GM21786 (cell line): ENCODE results near the gene MCTP2.

Source experiments
- ATAC-seq: cut with Tn5 transposase; IDR thresholded peaks from one replicate; pipeline ENCODE4 v1.9.1; 2021; ENCODE audit not compliant: unreplicated experiment

Gene MCTP2

GRCh38 chr15:94336817-94337467 is 105.6 kb downstream of the MCTP2 start:
- no peak for ATAC-seq

- no peak for ATAC-seq
Measured at GRCh38 chr15:94338243-94338846, 107.0 kb downstream of the MCTP2 start.

GRCh38 chr15:94346282-94346681 is 114.9 kb downstream of the MCTP2 start:
- ATAC-seq: no peak

- no peak for ATAC-seq
Measured at GRCh38 chr15:94348084-94348483, 116.7 kb downstream of the MCTP2 start.

DNA sequence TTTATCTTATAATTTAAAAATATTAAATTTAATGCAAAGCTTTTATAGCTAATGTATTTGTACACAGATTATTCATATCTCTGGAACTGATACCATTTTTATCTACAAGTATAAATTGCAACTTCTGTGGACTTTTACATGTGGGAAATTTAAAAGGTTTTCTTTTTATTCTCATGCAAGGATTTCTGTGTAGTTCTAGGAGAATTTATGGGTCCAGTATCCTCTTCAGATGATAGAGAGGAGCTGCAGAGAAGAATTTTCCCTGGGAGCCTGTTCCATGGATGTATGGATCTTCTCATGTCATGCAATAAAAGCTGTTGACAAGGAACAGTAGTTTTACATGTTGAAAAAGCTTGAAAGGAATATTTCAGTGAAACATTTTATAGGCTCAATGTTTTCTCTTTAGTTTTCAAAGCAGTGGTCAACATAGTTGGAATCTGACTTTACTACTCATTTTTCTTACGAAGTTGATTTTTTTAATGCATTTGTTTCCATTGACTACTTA is 119.7 kb downstream of the MCTP2 start:
- no peak for ATAC-seq

DNA sequence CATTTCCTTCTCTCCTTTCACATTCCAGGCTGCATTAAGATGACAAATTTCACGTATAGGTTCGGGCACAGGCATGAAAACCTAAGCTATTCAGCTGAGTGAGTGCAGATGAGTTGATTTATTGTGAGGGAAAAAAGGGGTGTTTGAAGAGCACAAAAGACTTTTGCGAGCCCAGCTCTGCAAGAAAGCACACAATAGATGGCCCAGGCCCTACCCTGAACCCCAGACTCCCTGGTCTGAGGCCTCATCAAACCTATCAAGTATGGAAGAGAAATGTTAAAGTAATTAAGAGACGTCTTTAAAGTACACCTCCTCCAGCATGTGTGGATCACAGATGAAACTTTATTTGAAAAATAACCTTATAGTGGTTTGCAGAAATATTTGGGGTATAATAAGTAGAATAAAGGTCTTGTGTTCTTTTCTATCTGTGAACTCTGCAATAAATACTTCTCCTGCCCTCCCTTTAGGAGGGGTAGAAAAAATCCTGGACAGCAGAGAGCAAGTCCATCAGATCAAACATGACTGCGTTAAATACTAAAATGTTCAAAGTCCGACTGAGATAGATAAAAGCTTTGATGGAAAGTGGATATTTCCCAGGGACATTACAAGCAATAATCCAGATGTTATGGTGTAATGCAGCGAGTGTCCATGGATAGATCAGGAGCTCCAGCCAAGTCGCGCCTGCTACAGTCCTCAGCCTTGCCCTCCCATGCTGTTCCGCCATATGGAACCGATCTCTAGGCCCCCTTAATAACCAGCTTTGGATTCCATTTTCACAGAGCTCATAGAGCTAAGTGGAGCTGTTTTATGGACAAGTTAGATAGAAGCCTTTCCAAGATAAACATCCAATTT is 121.5 kb downstream of the MCTP2 start:
- no peak for ATAC-seq

DNA sequence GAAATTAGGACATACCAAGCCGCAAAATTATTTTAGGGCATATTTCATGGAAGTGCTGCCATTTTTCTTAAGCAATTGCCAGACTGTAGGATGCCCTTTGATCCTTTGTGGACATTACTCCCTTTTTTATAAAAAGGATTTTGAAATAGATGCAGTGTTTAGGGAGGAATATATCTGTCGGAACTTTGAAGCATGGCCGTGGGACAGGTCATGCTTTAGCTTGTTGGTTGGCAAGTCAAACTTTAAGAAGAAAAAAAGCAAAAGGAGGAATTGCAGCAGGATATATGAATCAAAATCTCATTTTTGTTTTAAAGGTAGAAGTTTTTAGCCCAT is 122.1 kb downstream of the MCTP2 start:
- no peak for ATAC-seq

GRCh38 chr15:94354655-94355054 is 123.3 kb downstream of the MCTP2 start:
- ATAC-seq: no peak

GRCh38 chr15:94359716-94360115 is 128.4 kb downstream of the MCTP2 start:
- no peak for ATAC-seq

DNA sequence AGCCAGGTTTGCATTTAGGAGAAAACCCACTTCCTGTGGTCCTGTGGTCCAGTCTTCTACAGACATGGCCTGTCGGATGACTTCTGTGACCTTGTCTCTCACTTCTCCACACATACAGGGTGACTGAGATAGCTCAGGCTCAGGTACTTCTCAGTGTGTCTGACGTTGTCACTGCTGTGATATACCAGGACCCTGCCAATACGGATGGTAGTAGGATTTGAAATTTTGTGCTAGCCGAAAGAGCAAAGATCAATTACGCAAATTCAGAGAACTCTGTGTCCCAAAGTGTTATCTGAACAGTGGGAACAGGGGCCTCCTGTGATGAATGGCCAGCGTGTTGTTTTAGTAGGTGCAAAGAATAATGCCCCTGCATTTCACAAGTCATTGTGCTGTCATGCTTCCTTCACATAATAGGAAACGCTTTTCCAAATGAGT is 128.9 kb downstream of the MCTP2 start:
- ATAC-seq: no peak

DNA sequence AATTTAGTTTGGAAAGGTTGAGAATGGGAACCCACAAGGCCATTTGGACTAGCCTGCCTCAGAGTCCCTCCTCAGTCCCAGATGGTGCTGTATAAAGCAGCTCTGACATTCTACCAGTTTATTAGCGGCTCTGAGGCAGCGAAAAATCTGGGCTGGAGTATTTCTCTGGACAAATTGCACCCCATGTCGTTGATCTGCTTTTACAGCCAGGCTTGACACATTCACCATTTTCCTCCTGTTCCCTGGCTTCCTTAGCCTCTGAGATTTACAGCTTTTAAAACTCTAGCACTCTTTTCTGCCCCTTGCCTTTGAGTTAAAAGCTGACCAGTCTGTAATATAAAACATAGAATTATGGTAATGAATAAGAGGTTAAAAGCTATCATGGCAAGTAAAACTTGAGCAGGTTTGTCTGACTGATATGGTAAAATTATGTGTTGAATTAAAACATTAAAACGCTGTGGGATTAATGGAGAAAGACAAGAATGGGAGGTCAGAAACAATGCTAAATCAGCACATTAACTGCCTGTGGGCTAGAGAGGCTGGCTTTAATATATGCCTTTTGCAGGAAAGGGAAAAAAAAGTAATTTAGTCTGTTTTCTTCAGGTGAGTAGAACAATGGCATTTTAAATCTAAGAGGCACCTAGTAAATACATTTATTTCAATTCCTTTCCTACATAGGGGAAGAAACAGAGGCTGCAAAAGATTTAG is 131.2 kb downstream of the MCTP2 start:
- no peak for ATAC-seq

GRCh38 chr15:94363382-94363781 is 132.0 kb downstream of the MCTP2 start:
- ATAC-seq: no peak

DNA sequence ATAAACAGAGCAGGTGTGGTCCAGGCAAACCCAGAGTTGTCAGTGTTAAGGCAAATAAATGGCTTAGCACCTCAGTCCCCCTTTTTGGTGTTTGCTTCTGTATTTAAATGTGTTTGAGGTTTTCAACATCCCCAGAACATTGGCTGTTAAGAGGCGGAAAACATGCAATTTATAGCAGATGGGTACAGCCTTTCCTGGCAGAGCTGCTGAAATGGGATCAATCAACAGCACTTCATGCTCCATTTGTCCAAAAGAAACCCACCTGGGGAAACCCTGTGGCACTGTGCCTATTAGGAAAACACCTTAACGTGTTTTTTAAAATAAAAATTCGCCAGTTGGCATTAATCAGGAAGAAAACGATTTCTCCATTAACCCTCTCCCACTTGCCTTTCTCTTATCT is 135.4 kb downstream of the MCTP2 start:
- no peak for ATAC-seq

- ATAC-seq: no peak
Measured at GRCh38 chr15:94367726-94368535, 136.6 kb downstream of the MCTP2 start.

DNA sequence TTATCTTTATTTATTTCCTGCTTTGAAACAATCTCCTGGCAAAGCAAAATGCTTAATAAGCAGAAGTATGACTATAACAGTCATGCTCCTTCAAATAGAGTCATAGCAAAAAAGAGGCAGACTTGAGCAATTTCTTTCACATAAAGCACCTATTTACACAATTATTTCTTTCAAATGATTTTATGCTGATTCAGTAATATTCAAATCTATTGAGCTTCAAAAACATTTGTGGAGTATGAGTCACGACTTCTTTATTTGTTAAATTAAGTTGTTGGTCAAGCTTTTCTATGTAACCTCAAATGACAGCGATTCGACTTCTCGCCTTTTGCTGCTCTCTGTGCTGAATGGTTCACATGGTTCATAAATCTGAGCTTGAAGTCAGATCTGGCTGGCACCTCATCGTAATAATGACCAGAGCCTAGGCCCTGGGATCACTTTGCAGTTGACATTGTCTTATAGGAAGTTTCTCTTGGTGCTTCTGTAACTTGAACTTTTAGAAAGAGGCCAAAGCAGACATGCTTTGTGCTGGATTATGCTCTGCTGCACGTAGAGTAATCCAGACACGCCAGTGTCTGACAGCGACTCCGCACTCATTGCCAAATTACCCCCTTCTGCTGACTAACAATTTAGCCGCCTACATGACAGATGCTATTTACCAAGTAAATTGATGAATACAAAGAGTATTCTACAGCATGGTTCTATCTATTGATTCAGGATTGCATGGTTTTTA is 139.0 kb downstream of the MCTP2 start:
- no peak for ATAC-seq

- no peak for ATAC-seq
Measured at GRCh38 chr15:94370936-94371285, 139.6 kb downstream of the MCTP2 start.

- no peak for ATAC-seq
Measured at GRCh38 chr15:94372821-94373220, 141.5 kb downstream of the MCTP2 start.

DNA sequence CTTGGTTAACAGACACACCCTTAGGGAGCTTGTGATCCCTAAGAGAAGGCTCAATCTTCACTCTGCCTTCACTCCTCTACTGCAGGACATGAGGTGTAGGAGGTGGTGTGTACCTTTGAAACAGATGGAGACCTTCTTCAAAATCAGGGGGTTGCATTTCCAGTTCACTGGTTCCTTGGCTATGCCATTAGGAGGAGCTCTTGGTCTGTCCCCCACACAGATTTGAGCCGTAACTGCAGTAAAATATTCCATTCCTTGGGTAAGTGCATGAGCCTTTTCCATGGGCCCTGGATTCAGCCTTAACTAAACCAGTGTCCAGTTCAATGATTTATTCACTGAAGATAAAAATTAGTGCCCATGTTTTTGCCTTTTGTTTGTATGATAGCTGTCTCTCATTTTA is 144.6 kb downstream of the MCTP2 start:
- no peak for ATAC-seq

- ATAC-seq: no peak
Measured at GRCh38 chr15:94379986-94380385, 148.6 kb downstream of the MCTP2 start.

DNA sequence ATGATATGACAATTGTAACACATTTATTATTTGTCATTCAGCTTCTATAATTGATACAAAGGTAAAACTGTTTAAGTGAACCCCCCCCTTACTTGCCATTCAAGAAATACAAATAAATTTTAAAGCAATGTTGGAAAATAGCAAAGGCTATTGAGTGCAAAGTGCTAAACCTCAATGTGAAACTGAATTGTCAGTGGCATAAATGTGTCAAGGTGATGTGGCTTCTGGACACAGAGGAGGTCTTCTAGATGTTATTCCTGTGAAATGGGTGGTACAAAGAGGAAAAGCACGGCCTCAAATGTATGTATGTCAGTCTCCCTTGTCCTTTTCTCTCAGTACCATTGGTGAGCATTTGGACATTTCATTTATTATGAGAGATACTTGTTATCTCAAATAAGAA is 149.4 kb downstream of the MCTP2 start:
- ATAC-seq: no peak
